Measurements from ENCODE around the gene TCF4.

DNA sequence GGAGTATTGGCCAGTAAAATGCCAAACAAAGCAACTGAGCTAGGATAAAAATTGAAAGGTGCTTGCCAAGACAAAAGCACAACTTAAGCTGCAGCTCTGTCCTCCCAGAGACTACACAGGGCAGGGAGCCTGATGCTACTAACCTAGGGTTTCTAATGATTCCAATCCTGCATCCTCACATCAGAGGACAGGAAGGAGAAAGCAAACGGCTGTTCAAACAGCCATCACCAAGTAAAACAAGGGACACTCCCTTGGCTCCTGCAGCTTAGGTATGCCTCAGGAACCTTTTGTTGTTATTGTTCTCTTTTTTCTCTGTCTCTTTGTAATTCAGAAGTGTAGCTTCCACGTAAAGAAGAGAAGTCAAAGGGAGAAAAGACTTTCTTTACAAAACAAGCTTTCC, 99.5 kb downstream of the TCF4 start:
- TF ChIP-seq ZNF565 (CRISPR knock-in tag; conservative IDR thresholded peaks at IDR 0.05; ENCODE audit: low read depth) (no peak), CSDC2 (CRISPR knock-in tag; IDR thresholded peaks at IDR 0.05) (no peak), RARB (CRISPR knock-in tag; IDR thresholded peaks at IDR 0.05) (no peak), SNAI2 (CRISPR knock-in tag; IDR thresholded peaks at IDR 0.05) (no peak), TCF4 (CRISPR knock-in tag; IDR thresholded peaks at IDR 0.05; ENCODE audit: borderline replicate concordance) (no peak), OSR1 (CRISPR knock-in tag; IDR thresholded peaks at IDR 0.05) (no peak), ESRRG (CRISPR knock-in tag; IDR thresholded peaks at IDR 0.05) (no peak), ARNTL (CRISPR knock-in tag; IDR thresholded peaks at IDR 0.05; ENCODE audit: borderline replicate concordance, low read depth) (no peak), ZFP30 (CRISPR knock-in tag; IDR thresholded peaks at IDR 0.05) (no peak), ZNF8 (CRISPR knock-in tag; IDR thresholded peaks at IDR 0.05) (no peak), GLIS3 (CRISPR knock-in tag; IDR thresholded peaks at IDR 0.05) (no peak)
- TF ChIP-seq, protein P1, sequence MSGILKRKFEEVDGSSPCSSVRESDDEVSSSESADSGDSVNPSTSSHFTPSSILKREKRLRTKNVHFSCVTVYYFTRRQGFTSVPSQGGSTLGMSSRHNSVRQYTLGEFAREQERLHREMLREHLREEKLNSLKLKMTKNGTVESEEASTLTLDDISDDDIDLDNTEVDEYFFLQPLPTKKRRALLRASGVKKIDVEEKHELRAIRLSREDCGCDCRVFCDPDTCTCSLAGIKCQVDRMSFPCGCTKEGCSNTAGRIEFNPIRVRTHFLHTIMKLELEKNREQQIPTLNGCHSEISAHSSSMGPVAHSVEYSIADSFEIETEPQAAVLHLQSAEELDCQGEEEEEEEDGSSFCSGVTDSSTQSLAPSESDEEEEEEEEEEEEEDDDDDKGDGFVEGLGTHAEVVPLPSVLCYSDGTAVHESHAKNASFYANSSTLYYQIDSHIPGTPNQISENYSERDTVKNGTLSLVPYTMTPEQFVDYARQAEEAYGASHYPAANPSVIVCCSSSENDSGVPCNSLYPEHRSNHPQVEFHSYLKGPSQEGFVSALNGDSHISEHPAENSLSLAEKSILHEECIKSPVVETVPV (CRISPR knock-in tag; IDR thresholded peaks at IDR 0.05), result no peak

Data from SK-N-SH treated with all-trans-retinoic acid at 6 μM for 48 hours (cell line).